GM23248 (cell line): ENCODE measurements around the gene TMED7. TPM values are rescaled to one million over a fixed set of nuclear protein-coding genes. Genes with fewer than 3 reads are reported as not detected.

Experiments used
- DNase-seq: peaks from one replicate; pipeline ENCODE4 v3.0.0-alpha.2; 2015
- H2AFZ ChIP-seq: fragments of 200-600 bp; sonication (generic); 2 replicates; pipeline ENCODE4 v1.6.1; 2016; ENCODE audit warnings: antibody characterized with exemption
- H3F3A ChIP-seq: fragments of 200-600 bp; sonication (generic); 2 replicates; pipeline ENCODE4 v1.6.1; 2016; ENCODE audit warnings: mild to moderate bottlenecking, antibody characterized with exemption, mixed run types; ENCODE audit not compliant: insufficient read depth
- H3K27ac ChIP-seq: fragments of 200-600 bp; sonication (generic); 2 replicates; pipeline ENCODE4 v1.5.1; 2016; ENCODE audit warnings: mild to moderate bottlenecking
- H3K27me3 ChIP-seq: fragments of 200-600 bp; sonication (generic); replicated peaks from 2 replicates; pipeline ENCODE4 v1.6.1; 2016; ENCODE audit warnings: mild to moderate bottlenecking; ENCODE audit not compliant: insufficient read depth
- H3K36me3 ChIP-seq: fragments of 200-600 bp; sonication (generic); 2 replicates; pipeline ENCODE4 v1.6.1; 2016; ENCODE audit warnings: low read depth, mild to moderate bottlenecking
- H3K4me1 ChIP-seq: fragments of 200-600 bp; sonication (generic); 2 replicates; pipeline ENCODE4 v1.6.1; 2016; ENCODE audit warnings: mild to moderate bottlenecking; ENCODE audit not compliant: insufficient read depth
- H3K4me2 ChIP-seq: fragments of 200-600 bp; sonication (generic); one replicate; pipeline ENCODE4 v1.6.1; 2016; ENCODE audit warnings: mild to moderate bottlenecking; ENCODE audit not compliant: unreplicated experiment
- H3K4me3 ChIP-seq: fragments of 200-600 bp; sonication (generic); 2 replicates; pipeline ENCODE4 v1.5.1; 2016; ENCODE audit warnings: mild to moderate bottlenecking
- H3K79me2 ChIP-seq: fragments of 200-600 bp; sonication (generic); 2 replicates; pipeline ENCODE4 v1.6.1; 2016; ENCODE audit warnings: mild to moderate bottlenecking; ENCODE audit not compliant: insufficient read depth
- H3K9ac ChIP-seq: fragments of 200-600 bp; sonication (generic); 2 replicates; pipeline ENCODE4 v1.6.1; 2016; ENCODE audit warnings: mild to moderate bottlenecking
- H3K9me2 ChIP-seq: fragments of 200-600 bp; sonication (generic); 2 replicates; pipeline ENCODE4 v1.6.1; 2016; ENCODE audit warnings: mixed run types, mild to moderate bottlenecking, moderate library complexity; ENCODE audit not compliant: insufficient read depth
- H3K9me3 ChIP-seq: fragments of 200-600 bp; sonication (generic); one replicate; pipeline ENCODE4 v1.6.1; 2017; ENCODE audit warnings: low read depth
- H4K20me1 ChIP-seq: fragments of 200-600 bp; sonication (generic); 2 replicates; pipeline ENCODE4 v1.6.0; 2016; ENCODE audit not compliant: insufficient read depth
- EZH2 ChIP-seq: fragments of 200-600 bp; sonication (generic); IDR thresholded peaks from 2 replicates; pipeline ENCODE4 v1.6.1; 2018; ENCODE audit warnings: antibody characterized with exemption, mild to moderate bottlenecking; ENCODE audit not compliant: insufficient read depth, poor library complexity, severe bottlenecking
- EZH2phosphoT487 ChIP-seq: fragments of 200-600 bp; sonication (generic); IDR thresholded peaks from 2 replicates; pipeline ENCODE4 v1.6.1; 2018; ENCODE audit warnings: antibody characterized with exemption, moderate library complexity, mild to moderate bottlenecking, low read depth; ENCODE audit not compliant: insufficient read depth
- WGBS, 2 experiments: methylation state at CpG; one replicate each; pipeline ENCODE4 v1.1.6; 2015 to 2017; ENCODE audit warnings: low lambda C conversion rate in 2 of 2, low coverage in 1 of 2; ENCODE audit errors: missing lambda C conversion rate in 2 of 2; 5-methylcytosine and 5-hydroxymethylcytosine counted together
- in situ Hi-C: fragments of 300-500 bp; cut with MboI; formaldehyde crosslinking; loops from 2 replicates; pipeline ENCODE4 v1.15.0; 2020
- polyA plus RNA-seq: library from polyadenylated mRNA; unstranded; fragments of >200 nt; fragmentation: Nextera tagmentation; extraction: Ambion mirVana; gene quantifications from 2 replicates; pipeline ENCODE4 v1.2.1, GENCODE V29; 2016
- total RNA-seq: library from RNA; depleted of rRNA; stranded (reverse); fragments of >200 nt; shearing (Covaris generic); gene quantifications from 2 replicates; pipeline ENCODE4 v1.2.3, GENCODE V29; 2014

Gene TMED7
- total and polyA plus RNA-seq, 2 experiments from 2014 or later: 97.7 to 163 TPM

DNA sequence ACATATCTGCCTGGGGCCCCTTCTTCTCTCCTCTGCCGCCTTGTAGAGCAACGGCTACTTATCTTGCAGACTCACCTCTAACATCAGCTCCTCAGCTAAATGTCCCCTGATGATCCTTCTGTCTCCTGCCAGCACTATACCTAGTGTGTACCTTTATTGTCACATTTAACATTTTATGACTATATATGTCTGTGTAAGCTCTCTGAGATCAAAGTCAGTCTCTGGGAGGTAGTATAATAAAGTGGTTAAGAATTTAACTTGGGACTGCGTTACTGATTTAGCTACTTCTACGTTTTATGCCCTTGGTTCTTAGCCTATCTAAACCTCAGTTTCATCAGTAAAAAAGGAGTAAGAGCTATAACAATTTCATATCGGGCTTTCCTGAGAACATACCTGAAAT, 2.2 kb downstream of the TMED7 start:
- WGBS, 2 experiments: 47 to 51% methylated on average over 5 of the region's 5 CpGs

DNA sequence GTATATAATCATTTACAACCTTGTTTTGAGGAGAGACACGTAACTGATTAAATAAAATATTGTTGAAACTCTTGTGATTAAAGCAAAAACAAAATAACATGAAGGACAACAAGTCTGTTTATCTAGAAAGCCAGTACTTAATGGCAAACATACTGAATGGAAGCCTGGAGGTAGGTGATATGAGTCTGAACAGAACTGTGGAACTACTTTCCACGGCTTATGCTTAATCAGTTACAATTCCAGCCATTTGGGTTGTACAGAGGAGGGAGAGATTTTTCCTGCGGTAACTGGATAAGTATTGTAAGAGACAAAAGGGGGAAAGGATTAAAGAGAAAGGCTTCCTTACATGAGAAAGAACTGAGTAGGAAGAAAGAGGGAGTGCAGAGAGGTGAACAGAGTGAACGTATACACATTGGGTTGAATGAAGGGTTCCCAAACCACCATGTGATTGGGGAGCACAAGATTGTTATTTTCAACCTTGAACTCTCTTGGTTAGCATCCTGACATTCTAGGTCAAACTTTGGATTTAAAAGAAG, 4.4 kb downstream of the TMED7 start:
- no peaks in the 10 kb centered on the region for H3K9me2 ChIP-seq
- DNase-seq: no peak
- WGBS, 2 experiments: 91 to 99% methylated on average over 4 of the region's 4 CpGs
- 0 out of 2 replicates have a peak, but pooled peaks cover 4% of the 10 kb centered on the region for H4K20me1 ChIP-seq
- H3K4me3 ChIP-seq: no peak overlapping the region
- no peaks in the 10 kb centered on the region for H3K9me3 ChIP-seq
- H2AFZ ChIP-seq: no peak overlapping the region
- H3K36me3 ChIP-seq: peaks cover 34% of the 10 kb centered on the region
- peak overlapping the region; percentile 5 for H3K4me2 ChIP-seq
- H3K4me1 ChIP-seq: peaks cover 27% of the 10 kb centered on the region
- H3K27me3 ChIP-seq: no peaks in the 10 kb centered on the region
- peaks cover 1% of the 10 kb centered on the region; the same call in 1 of the 2 replicates for H3F3A ChIP-seq
- H3K79me2 ChIP-seq: peaks cover 94% of the 10 kb centered on the region
- no peak overlapping the region for H3K9ac ChIP-seq
- H3K27ac ChIP-seq: no peak overlapping the region
- in situ Hi-C loops: loop anchor here (10.0 kb wide), 1 partner anchor 213 kb away; no protein-coding TSS in a partner anchor
- TF ChIP-seq EZH2phosphoT487: no peak
- no peak for TF ChIP-seq EZH2

More for the DNA sequence above, 2.2 kb downstream of the TMED7 start:
- Histone ChIP-seq H3K9me3 (no peaks in the 10 kb centered on the region), H3K4me3 (peak overlapping the region; percentile 97), H3K79me2 (peaks cover 72% of the 10 kb centered on the region), H3K9ac (peak overlapping the region; percentile 99), H3K27ac (no peak overlapping the region), H3K4me2 (peak overlapping the region; percentile 93), H3K27me3 (no peaks in the 10 kb centered on the region), H3K4me1 (peaks cover 22% of the 10 kb centered on the region), H3K36me3 (peaks cover 18% of the 10 kb centered on the region), H3F3A (peaks cover 4% of the 10 kb centered on the region; the same call in 1 of the 2 replicates), H4K20me1 (0 out of 2 replicates have a peak, but pooled peaks cover 4% of the 10 kb centered on the region), H2AFZ (no peak overlapping the region), H3K9me2 (no peaks in the 10 kb centered on the region)
- DNase-seq: no peak
- in situ Hi-C loops: loop anchor here (10.0 kb wide), 1 partner anchor 211 kb away; no protein-coding TSS in a partner anchor
- TF ChIP-seq EZH2phosphoT487: no peak
- no peak for TF ChIP-seq EZH2

DNA sequence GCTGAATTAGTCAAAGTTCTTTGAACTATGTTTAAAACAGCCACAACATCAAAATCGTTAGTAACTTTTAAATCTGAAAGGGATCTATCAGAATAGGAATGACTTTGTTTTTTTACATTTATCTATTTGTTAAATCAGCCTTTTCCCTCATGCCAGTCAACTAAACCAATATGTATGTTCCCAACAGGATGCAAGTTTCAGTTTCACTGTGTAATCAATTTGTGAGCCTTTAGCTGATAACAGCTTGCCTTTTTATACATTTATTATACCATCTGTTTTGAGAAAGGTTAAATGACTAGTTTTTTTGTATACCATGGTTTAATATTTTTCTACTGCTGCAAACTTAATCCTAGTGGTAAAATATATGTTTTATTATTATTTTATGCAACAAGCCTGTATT, 8.9 kb downstream of the TMED7 start:
- H3K79me2 ChIP-seq: peaks cover 99% of the 10 kb centered on the region
- in situ Hi-C loops: no loop called here
- H4K20me1 ChIP-seq: no peaks in the 10 kb centered on the region
- H3K4me1 ChIP-seq: peaks cover 5% of the 10 kb centered on the region; the same call in 1 of the 2 replicates
- H3K36me3 ChIP-seq: peaks cover 72% of the 10 kb centered on the region
- H3K9me2 ChIP-seq: no peaks in the 10 kb centered on the region
- no peak overlapping the region for H2AFZ ChIP-seq
- TF ChIP-seq EZH2phosphoT487: no peak
- no peak for TF ChIP-seq EZH2
- DNase-seq: no peak
- no peaks in the 10 kb centered on the region for H3K9me3 ChIP-seq
- H3K9ac ChIP-seq: no peak overlapping the region
- H3K4me2 ChIP-seq: no peak overlapping the region
- no peaks in the 10 kb centered on the region for H3F3A ChIP-seq
- no peak overlapping the region for H3K27ac ChIP-seq
- 50 to 52% methylated on average over 1 of the region's 1 CpG for WGBS, 2 experiments
- H3K27me3 ChIP-seq: no peaks in the 10 kb centered on the region
- H3K4me3 ChIP-seq: no peak overlapping the region

GRCh38 chr5:115616472-115616871, 9.4 kb downstream of the TMED7 start:
- Histone ChIP-seq H2AFZ (no peak overlapping the region), H3F3A (no peaks in the 10 kb centered on the region), H3K9me3 (no peaks in the 10 kb centered on the region), H3K79me2 (peaks cover 99% of the 10 kb centered on the region), H3K4me1 (peaks cover 5% of the 10 kb centered on the region; the same call in 1 of the 2 replicates), H4K20me1 (no peaks in the 10 kb centered on the region), H3K27me3 (no peaks in the 10 kb centered on the region), H3K9ac (no peak overlapping the region), H3K4me3 (no peak overlapping the region), H3K9me2 (no peaks in the 10 kb centered on the region), H3K4me2 (no peak overlapping the region), H3K27ac (no peak overlapping the region), H3K36me3 (peaks cover 73% of the 10 kb centered on the region)
- TF ChIP-seq EZH2 (no peak), EZH2phosphoT487 (no peak)
- in situ Hi-C loops: no loop called here
- DNase-seq: no peak
